ENCODE data around the gene STMN1. TPM values are rescaled to one million over a fixed set of nuclear protein-coding genes. Genes with fewer than 3 reads are reported as not detected.

STMN1 gene
- total and polyA plus RNA-seq, 10 of the 15 experiments (the other 5 are each of a cell fraction or from before 2014, with no cell fraction given): 220 to 1,272 (median 603) TPM

- no peak for TF ChIP-seq RELB (IDR thresholded peaks at IDR 0.05; ENCODE audit: low read depth)
- TF ChIP-seq TARDBP (IDR thresholded peaks at IDR 0.05; ENCODE audit: borderline replicate concordance): peak; percentile 84
- no peak for TF ChIP-seq GABPA (IDR thresholded peaks at IDR 0.05; ENCODE audit: low read depth)
- TF ChIP-seq CREB1 (IDR thresholded peaks at IDR 0.05; ENCODE audit: low read depth): peak; percentile 82
- peak; percentile 53; the same call in 1 of the 2 replicates for TF ChIP-seq CBFB (IDR thresholded peaks at IDR 0.05; ENCODE audit: low read depth)
- no peak for TF ChIP-seq ZNF622 (IDR thresholded peaks at IDR 0.05)
- no peak for TF ChIP-seq YBX1 (IDR thresholded peaks at IDR 0.05)
- peak; percentile 78; the same call in 1 of the 2 replicates for TF ChIP-seq YY1 (IDR thresholded peaks at IDR 0.05; ENCODE audit: low read depth, low read length)
- no peak for TF ChIP-seq NFYA (IDR thresholded peaks at IDR 0.05; ENCODE audit: borderline replicate concordance, low read depth, low read length)
- TF ChIP-seq ZNF217 (IDR thresholded peaks at IDR 0.05): no peak
- no peak for TF ChIP-seq MEF2A (IDR thresholded peaks at IDR 0.05; ENCODE audit: insufficient read depth, low read depth, low read length)
- peak; percentile 98 for TF ChIP-seq USF1 (IDR thresholded peaks at IDR 0.05; ENCODE audit: borderline replicate concordance, extremely low read length, insufficient read depth, low read depth, low read length)
- TF ChIP-seq STAT3 (IDR thresholded peaks at IDR 0.05; ENCODE audit: low read depth, low read length): no peak
- TF ChIP-seq CBX3 (IDR thresholded peaks at IDR 0.05; ENCODE audit: borderline replicate concordance, low read depth): no peak
- no peak for TF ChIP-seq HSF1 (IDR thresholded peaks at IDR 0.05; ENCODE audit: low read depth, low read length)
- TF ChIP-seq NR2F1 (conservative IDR thresholded peaks at IDR 0.05): no peak
- TF ChIP-seq NFXL1 (IDR thresholded peaks at IDR 0.05; ENCODE audit: borderline replicate concordance): no peak
- no peak for TF ChIP-seq ZZZ3 (IDR thresholded peaks at IDR 0.05; ENCODE audit: control insufficient read depth, insufficient read length, low read depth)
Observed at GRCh38 chr1:25905680-25906643, at the start of gene STMN1 (continued).
